ENCODE results near the gene MAST2.

- TF ChIP-seq CTCF (IDR thresholded peaks at IDR 0.05) (no peak), POLR2A (IDR thresholded peaks at IDR 0.05) (no peak)
Observed at GRCh38 chr1:45923343-45923742, 119.9 kb downstream of the MAST2 start.

Data from heart left ventricle (tissue), 13 donors.